Sigmoid colon (tissue), 4 donors: ENCODE data around the gene SOS1.

Source experiments
- EP300 ChIP-seq, 4 donors: sonication (generic); formaldehyde crosslinking; IDR thresholded peaks; one replicate each; pipeline ENCODE4 v1.6.1; 2017; ENCODE audit warnings: antibody characterized with exemption in 4 of 4
- POLR2A ChIP-seq, 2 donors: fragments of 450-650 bp; IDR thresholded peaks; one replicate each; pipeline ENCODE4 v1.6.1; 2016; ENCODE audit warnings: antibody characterized with exemption in 2 of 2, mild to moderate bottlenecking in 2 of 2, moderate library complexity in 2 of 2
- TF ChIP-seq, protein P1 (sequence below), 4 experiments: fragments of 450-650 bp in 3 of 4; fragments of 200-600 bp in 1 of 4; IDR thresholded peaks; one replicate each; pipeline ENCODE4 v1.5.1; 2016 to 2019; ENCODE audit warnings: antibody characterized with exemption in 4 of 4, mild to moderate bottlenecking in 3 of 4, moderate library complexity in 2 of 4

DNA sequence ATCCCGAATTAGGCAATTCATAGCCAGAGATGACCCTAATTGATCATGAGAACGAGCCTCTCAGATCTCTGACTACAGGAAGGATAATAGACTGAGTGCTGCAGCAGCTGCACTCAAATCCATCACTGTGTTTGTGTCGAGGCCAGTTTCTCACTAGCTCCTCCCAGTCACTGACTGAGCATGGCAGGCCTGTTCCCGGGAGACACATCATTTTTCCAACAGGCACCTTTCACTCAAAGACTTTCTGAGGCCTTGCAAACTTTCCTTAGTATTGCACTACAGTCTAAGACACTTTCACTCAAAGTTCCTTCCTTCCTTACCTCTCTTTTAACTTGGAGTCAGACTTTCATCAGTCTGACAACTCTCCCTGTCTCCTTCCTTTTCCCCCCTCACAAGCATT, 13.7 kb downstream of the SOS1 start:
- TF ChIP-seq, protein P1, sequence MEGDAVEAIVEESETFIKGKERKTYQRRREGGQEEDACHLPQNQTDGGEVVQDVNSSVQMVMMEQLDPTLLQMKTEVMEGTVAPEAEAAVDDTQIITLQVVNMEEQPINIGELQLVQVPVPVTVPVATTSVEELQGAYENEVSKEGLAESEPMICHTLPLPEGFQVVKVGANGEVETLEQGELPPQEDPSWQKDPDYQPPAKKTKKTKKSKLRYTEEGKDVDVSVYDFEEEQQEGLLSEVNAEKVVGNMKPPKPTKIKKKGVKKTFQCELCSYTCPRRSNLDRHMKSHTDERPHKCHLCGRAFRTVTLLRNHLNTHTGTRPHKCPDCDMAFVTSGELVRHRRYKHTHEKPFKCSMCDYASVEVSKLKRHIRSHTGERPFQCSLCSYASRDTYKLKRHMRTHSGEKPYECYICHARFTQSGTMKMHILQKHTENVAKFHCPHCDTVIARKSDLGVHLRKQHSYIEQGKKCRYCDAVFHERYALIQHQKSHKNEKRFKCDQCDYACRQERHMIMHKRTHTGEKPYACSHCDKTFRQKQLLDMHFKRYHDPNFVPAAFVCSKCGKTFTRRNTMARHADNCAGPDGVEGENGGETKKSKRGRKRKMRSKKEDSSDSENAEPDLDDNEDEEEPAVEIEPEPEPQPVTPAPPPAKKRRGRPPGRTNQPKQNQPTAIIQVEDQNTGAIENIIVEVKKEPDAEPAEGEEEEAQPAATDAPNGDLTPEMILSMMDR (IDR thresholded peaks at IDR 0.05) = no peak
- TF ChIP-seq POLR2A (IDR thresholded peaks at IDR 0.05) = no peak
- no peak for TF ChIP-seq EP300 (IDR thresholded peaks at IDR 0.05)
